ENCODE measurements around the gene ANGPT4.

Gene ANGPT4

GRCh38 chr20:845941-846893 is 69.9 kb downstream of the ANGPT4 start:
- Histone ChIP-seq H3K9ac (ENCODE audit: low read depth, low read length) (no peak overlapping the region), H3K27me3 (ENCODE audit: control insufficient read depth, insufficient read depth, low read length) (peaks cover 36% of the 10 kb centered on the region), H3K9me3 (ENCODE audit: control insufficient read depth, insufficient read depth, low read length) (no peaks in the 10 kb centered on the region), H3K4me1 (ENCODE audit: control insufficient read depth, insufficient read depth, low read length) (peaks cover 8% of the 10 kb centered on the region), H3K36me3 (ENCODE audit: control insufficient read depth, insufficient read depth, low read length) (peaks cover 2% of the 10 kb centered on the region), H3K4me3 (ENCODE audit: low read depth, low read length) (peak overlapping the region; percentile 55)

- peaks cover 41% of the 10 kb centered on the region for H3K27me3 ChIP-seq (ENCODE audit: control insufficient read depth, insufficient read depth, low read length)
- H3K9ac ChIP-seq (ENCODE audit: low read depth, low read length) = no peak overlapping the region
- H3K4me3 ChIP-seq (ENCODE audit: low read depth, low read length) = peak overlapping the region; percentile 55
- H3K9me3 ChIP-seq (ENCODE audit: control insufficient read depth, insufficient read depth, low read length) = no peaks in the 10 kb centered on the region
- H3K36me3 ChIP-seq (ENCODE audit: control insufficient read depth, insufficient read depth, low read length) = peaks cover 2% of the 10 kb centered on the region
- H3K4me1 ChIP-seq (ENCODE audit: control insufficient read depth, insufficient read depth, low read length) = peaks cover 8% of the 10 kb centered on the region
Observed at GRCh38 chr20:845226-845868, 70.8 kb downstream of the ANGPT4 start.

DNA sequence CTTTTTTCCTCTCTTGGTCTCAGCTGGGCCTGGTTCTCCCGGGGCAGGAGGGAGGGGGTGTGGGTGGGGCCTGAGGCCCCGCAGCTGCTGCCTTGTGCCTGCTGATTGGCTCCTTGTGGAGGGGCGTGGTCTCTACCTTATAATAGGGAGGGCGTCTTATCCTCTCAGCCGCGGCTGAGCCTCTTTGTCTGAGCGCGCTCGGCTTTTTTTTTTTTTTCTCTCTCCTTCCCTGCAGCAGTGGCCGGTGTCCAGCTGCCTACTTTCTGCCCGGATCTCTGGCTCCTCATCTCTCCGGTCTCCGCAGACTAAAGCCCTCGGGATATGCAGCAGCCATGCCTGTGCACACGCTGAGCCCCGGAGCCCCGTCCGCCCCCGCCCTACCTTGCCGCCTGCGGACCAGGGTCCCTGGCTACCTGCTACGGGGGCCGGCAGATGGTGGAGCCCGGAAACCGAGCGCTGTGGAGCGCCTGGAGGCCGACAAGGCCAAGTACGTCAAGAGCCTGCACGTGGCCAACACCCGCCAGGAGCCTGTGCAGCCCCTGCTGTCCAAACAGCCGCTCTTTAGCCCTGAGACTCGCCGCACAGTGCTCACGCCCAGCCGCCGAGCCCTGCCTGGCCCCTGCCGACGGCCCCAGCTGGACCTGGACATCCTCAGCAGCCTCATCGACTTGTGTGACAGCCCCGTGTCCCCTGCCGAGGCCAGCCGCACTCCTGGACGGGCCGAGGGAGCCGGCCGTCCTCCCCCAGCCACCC is 71.5 kb downstream of the ANGPT4 start:
- Histone ChIP-seq H3K4me3 (ENCODE audit: low read depth, low read length) (peak overlapping the region; percentile 55), H3K9me3 (ENCODE audit: control insufficient read depth, insufficient read depth, low read length) (no peaks in the 10 kb centered on the region), H3K27me3 (ENCODE audit: control insufficient read depth, insufficient read depth, low read length) (peaks cover 44% of the 10 kb centered on the region), H3K36me3 (ENCODE audit: control insufficient read depth, insufficient read depth, low read length) (peaks cover 2% of the 10 kb centered on the region), H3K4me1 (ENCODE audit: control insufficient read depth, insufficient read depth, low read length) (peaks cover 8% of the 10 kb centered on the region), H3K9ac (ENCODE audit: low read depth, low read length) (no peak overlapping the region)

GRCh38 chr20:843912-844311 is 72.2 kb downstream of the ANGPT4 start:
- H3K9ac ChIP-seq (ENCODE audit: low read depth, low read length) = no peak overlapping the region
- H3K9me3 ChIP-seq (ENCODE audit: control insufficient read depth, insufficient read depth, low read length) = no peaks in the 10 kb centered on the region
- H3K36me3 ChIP-seq (ENCODE audit: control insufficient read depth, insufficient read depth, low read length) = peaks cover 2% of the 10 kb centered on the region
- peaks cover 8% of the 10 kb centered on the region for H3K4me1 ChIP-seq (ENCODE audit: control insufficient read depth, insufficient read depth, low read length)
- H3K27me3 ChIP-seq (ENCODE audit: control insufficient read depth, insufficient read depth, low read length) = peaks cover 44% of the 10 kb centered on the region
- H3K4me3 ChIP-seq (ENCODE audit: low read depth, low read length) = no peak overlapping the region

DNA sequence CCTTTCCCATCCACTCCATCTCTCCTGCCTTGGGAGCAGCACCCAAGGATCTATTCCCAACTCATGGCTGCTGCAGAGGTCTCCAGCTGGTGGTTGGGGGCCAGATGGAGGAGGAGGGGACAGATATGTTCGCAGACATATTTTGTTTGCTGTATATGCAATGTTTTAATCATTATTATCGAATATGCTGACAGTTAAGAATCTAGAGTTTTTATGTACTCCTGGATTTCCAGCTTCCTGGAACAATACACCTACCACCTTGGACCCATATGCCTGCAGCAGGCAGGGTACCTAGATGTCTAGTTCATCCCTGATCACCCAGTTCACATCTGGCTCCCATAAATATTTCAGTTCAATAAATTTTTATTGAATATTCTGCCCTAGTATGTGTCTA is 73.6 kb downstream of the ANGPT4 start:
- H3K4me1 ChIP-seq (ENCODE audit: control insufficient read depth, insufficient read depth, low read length) = peaks cover 8% of the 10 kb centered on the region
- H3K9me3 ChIP-seq (ENCODE audit: control insufficient read depth, insufficient read depth, low read length) = no peaks in the 10 kb centered on the region
- peaks cover 2% of the 10 kb centered on the region for H3K36me3 ChIP-seq (ENCODE audit: control insufficient read depth, insufficient read depth, low read length)
- peaks cover 44% of the 10 kb centered on the region for H3K27me3 ChIP-seq (ENCODE audit: control insufficient read depth, insufficient read depth, low read length)
- H3K9ac ChIP-seq (ENCODE audit: low read depth, low read length) = no peak overlapping the region
- peak overlapping the region; percentile 85 for H3K4me3 ChIP-seq (ENCODE audit: low read depth, low read length)

DNA sequence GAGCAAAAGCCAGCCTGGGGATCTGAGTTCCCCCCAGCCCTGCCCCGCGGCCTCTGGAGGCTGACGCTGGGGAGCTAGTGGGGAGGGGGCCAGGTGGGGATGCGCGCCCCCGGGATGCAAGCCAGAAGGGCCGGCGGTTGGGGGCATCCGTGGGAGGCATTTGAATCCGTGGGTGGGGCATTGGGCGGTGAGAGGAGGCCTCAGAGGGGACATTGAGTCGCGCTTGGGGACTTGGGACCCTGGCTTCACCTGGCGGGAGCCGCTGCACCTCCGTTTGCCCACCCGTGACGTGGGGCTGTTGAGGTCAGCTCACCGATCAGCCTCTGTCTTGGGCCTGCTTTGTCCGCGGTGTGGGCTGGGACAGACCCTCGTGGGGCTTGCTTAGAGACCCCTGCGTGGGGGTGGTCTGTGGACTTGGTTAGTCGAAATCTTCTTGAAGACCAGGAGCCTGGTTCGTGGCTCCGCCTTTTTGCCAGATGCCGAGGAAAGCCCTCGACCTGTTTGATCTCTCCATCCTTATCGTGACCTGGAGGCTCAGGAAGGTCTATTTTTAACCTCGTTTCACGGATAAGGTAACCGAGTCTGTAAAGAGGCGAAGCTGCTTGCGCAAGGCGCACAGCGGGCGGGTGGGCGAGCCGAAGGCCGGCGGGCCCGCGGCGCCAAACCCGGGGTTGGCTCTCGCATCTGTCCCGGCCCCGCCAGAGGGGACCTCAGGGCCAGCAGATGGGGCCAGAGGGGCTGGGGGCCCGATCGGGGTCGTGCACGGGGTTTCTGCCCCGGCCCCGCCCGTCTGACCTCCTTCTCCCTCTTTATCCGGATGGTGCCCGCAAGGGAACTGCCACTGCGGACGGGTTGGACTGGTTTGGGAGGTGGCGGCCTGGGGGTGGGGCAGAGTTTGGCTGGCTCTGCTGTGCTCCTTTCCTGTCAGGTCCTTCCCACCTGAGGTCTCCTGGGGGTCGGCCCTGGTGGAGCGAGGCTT is 74.3 kb downstream of the ANGPT4 start:
- H3K9ac ChIP-seq (ENCODE audit: low read depth, low read length) = peak overlapping the region; percentile 37
- peaks cover 8% of the 10 kb centered on the region for H3K4me1 ChIP-seq (ENCODE audit: control insufficient read depth, insufficient read depth, low read length)

GRCh38 chr20:840858-841567 is 75.1 kb downstream of the ANGPT4 start:
- Histone ChIP-seq H3K4me3 (ENCODE audit: low read depth, low read length) (peak overlapping the region; percentile 85), H3K4me1 (ENCODE audit: control insufficient read depth, insufficient read depth, low read length) (peaks cover 8% of the 10 kb centered on the region), H3K9ac (ENCODE audit: low read depth, low read length) (no peak overlapping the region), H3K36me3 (ENCODE audit: control insufficient read depth, insufficient read depth, low read length) (no peaks in the 10 kb centered on the region), H3K9me3 (ENCODE audit: control insufficient read depth, insufficient read depth, low read length) (no peaks in the 10 kb centered on the region), H3K27me3 (ENCODE audit: control insufficient read depth, insufficient read depth, low read length) (peaks cover 39% of the 10 kb centered on the region)

More for the DNA sequence above, 74.3 kb downstream of the ANGPT4 start:
- Histone ChIP-seq H3K4me3 (ENCODE audit: low read depth, low read length) (peak overlapping the region; percentile 85), H3K27me3 (ENCODE audit: control insufficient read depth, insufficient read depth, low read length) (peaks cover 44% of the 10 kb centered on the region), H3K36me3 (ENCODE audit: control insufficient read depth, insufficient read depth, low read length) (peaks cover 2% of the 10 kb centered on the region), H3K9me3 (ENCODE audit: control insufficient read depth, insufficient read depth, low read length) (no peaks in the 10 kb centered on the region)

- Histone ChIP-seq H3K9ac (ENCODE audit: low read depth, low read length) (no peak overlapping the region), H3K36me3 (ENCODE audit: control insufficient read depth, insufficient read depth, low read length) (no peaks in the 10 kb centered on the region), H3K4me1 (ENCODE audit: control insufficient read depth, insufficient read depth, low read length) (peaks cover 5% of the 10 kb centered on the region), H3K27me3 (ENCODE audit: control insufficient read depth, insufficient read depth, low read length) (peaks cover 34% of the 10 kb centered on the region), H3K9me3 (ENCODE audit: control insufficient read depth, insufficient read depth, low read length) (no peaks in the 10 kb centered on the region), H3K4me3 (ENCODE audit: low read depth, low read length) (peak overlapping the region; percentile 85)
Observed at GRCh38 chr20:840503-840857, 75.7 kb downstream of the ANGPT4 start.

GRCh38 chr20:839626-840025 is 76.5 kb downstream of the ANGPT4 start:
- no peaks in the 10 kb centered on the region for H3K9me3 ChIP-seq (ENCODE audit: control insufficient read depth, insufficient read depth, low read length)
- H3K36me3 ChIP-seq (ENCODE audit: control insufficient read depth, insufficient read depth, low read length) = no peaks in the 10 kb centered on the region
- H3K27me3 ChIP-seq (ENCODE audit: control insufficient read depth, insufficient read depth, low read length) = peaks cover 39% of the 10 kb centered on the region
- H3K4me3 ChIP-seq (ENCODE audit: low read depth, low read length) = no peak overlapping the region
- peaks cover 5% of the 10 kb centered on the region for H3K4me1 ChIP-seq (ENCODE audit: control insufficient read depth, insufficient read depth, low read length)
- H3K9ac ChIP-seq (ENCODE audit: low read depth, low read length) = no peak overlapping the region

DNA sequence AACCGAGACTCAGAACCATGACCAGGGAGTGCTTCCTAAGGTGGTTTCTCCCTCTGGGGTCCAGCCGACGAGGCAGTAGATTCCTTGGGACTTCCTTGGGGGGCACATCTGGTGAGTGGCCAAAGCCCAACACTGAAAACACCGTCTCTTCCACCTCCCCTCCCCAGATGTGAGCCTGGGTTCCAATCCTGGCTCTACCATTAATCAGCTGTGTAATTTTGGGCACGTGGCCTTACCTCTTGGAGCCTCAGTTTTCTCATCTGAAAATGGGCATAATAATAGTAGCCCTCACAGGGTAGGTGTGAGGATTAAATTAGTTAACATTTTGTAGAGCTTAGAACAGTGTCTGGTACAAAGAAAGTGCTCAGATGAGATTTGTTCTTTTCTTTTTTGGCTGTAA is 77.1 kb downstream of the ANGPT4 start:
- Histone ChIP-seq H3K9ac (ENCODE audit: low read depth, low read length) (no peak overlapping the region), H3K4me3 (ENCODE audit: low read depth, low read length) (no peak overlapping the region), H3K36me3 (ENCODE audit: control insufficient read depth, insufficient read depth, low read length) (no peaks in the 10 kb centered on the region), H3K27me3 (ENCODE audit: control insufficient read depth, insufficient read depth, low read length) (peaks cover 43% of the 10 kb centered on the region), H3K4me1 (ENCODE audit: control insufficient read depth, insufficient read depth, low read length) (peaks cover 3% of the 10 kb centered on the region), H3K9me3 (ENCODE audit: control insufficient read depth, insufficient read depth, low read length) (no peaks in the 10 kb centered on the region)

All from iPS-15b (cell line).